Stimulated activated CD8-positive, alpha-beta memory T cell treated with anti-CD3 and anti-CD28 coated beads, Interleukin-15, amount 100 ng/mL, for 48 hours (primary cell): ENCODE results near the gene CACNA2D2.
A peak's percentile ranks its signal among the peaks of the same experiment; 100 is the strongest.
"Not testable (repeated sequence)": the region's sequence is repeated elsewhere in the genome, so short reads cannot be mapped to it uniquely, and the experiment has no call there.

Experiments used
- DNase-seq, 2 donors: peaks; one replicate each; pipeline ENCODE4 v3.0.0-alpha.2; 2020; ENCODE audit warnings: low read depth in 2 of 2

The CACNA2D2 gene

DNA sequence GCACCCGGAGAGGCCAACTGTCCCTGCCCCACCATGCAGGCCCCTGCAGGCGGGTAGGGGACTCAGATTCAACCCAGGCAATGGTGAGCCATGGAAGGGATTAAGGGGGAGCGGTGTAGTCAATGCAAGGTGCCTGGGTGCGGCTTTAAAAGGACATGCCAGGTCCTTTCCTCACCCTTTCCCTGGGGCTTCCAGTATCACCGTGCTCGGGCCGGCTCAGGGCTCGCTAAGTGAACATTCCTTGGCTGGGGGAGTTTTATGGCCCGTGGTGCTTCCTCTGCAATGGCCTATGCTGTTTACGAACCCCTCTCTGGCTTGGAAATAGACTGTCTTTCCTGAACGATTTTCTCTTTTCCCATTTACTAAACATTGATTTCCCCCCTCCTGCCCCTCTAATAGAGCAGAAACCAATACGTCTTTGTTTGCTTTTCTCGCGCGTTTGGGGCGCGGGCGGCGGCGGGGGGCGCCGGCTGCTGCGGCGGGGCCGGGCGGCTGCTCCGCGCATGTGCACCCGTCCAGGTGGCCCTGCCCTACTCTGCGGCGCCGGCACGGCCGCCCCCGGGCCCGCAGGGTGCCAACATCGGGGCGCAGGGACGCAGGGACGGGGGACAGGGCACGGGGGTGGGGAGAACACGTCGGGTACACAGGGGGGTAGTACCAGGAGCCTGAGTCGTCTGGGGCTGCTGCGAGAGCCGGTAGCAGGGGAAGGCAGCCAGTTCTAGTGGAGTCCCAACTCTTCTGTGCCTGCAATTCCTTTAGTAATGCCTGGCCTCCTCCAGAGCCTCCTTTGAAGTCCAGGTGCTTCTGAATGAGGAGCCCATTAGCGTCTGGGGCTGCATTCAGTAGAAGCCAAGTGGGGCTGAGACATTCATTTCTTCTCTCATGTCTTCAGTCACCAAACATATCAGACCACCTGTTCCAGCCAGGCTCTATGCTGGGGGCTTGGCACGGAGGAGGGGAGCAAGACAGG is 26.9 kb upstream of the CACNA2D2 start:
- DNase-seq = no peak

- DNase-seq = peak; percentile 61 to 70
These were observed 22.6 kb upstream of the CACNA2D2 start for GRCh38 chr3:50525987-50526386.

- no peak for DNase-seq
These were observed 21.9 kb upstream of the CACNA2D2 start for GRCh38 chr3:50525191-50525910.

GRCh38 chr3:50524746-50525145 is 21.3 kb upstream of the CACNA2D2 start:
- DNase-seq = no peak

- no peak for DNase-seq
These were observed 19.9 kb upstream of the CACNA2D2 start for GRCh38 chr3:50523279-50523811.

- DNase-seq = no peak
These were observed 18.1 kb upstream of the CACNA2D2 start for GRCh38 chr3:50521572-50521971.

GRCh38 chr3:50520849-50521248 is 17.4 kb upstream of the CACNA2D2 start:
- no peak for DNase-seq

GRCh38 chr3:50519471-50520089 is 16.1 kb upstream of the CACNA2D2 start:
- peak; percentile 56 to 62 for DNase-seq

- no peak for DNase-seq
These were observed 15.0 kb upstream of the CACNA2D2 start for GRCh38 chr3:50518436-50518835.

- no peak for DNase-seq
These were observed 14.3 kb upstream of the CACNA2D2 start for GRCh38 chr3:50517721-50518206.

GRCh38 chr3:50516440-50516871 is 13.0 kb upstream of the CACNA2D2 start:
- DNase-seq = no peak

- no peak for DNase-seq
These were observed 12.4 kb upstream of the CACNA2D2 start for GRCh38 chr3:50515565-50516439.

DNA sequence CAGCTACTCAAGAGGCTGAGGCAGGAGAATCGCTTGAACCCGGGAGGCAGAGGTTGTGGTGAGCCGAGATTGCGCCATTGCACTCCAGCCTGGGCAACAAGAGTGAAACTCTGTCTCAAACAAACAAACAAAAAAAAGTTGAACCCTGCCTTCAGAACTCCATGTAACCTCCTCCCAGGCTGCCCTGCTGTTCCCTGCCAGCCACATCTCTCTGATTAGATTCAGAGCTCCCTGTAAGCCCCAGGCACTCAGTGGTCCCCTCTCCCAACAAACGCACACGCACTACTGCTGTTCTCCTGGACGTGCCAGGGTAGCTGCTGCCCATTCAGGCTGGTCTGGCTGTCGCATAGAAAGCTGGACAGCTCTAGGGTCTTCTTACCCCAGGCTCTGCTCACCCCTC is 9.5 kb upstream of the CACNA2D2 start:
- DNase-seq = not testable (repeated sequence)

DNA sequence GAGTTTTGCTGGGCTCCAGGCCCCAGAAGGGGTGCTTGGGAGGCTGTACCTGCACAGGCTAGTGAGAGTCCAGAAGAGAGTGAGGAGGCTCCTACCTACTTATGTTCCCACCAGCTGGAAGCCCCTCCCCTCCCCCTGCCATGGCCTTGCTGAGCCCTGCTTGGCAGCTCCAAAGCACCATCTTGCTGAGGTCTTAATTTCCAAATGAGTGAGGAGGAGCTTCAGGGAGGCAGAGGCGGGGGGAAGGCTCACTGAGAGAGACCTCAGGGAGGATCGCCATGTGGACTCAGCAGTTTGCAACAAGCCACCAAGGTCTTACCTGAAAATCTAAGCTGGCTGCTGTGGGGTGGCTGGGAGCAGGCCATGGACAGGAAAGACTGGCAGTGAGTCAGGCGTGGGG is 8.7 kb upstream of the CACNA2D2 start:
- DNase-seq = no peak

DNA sequence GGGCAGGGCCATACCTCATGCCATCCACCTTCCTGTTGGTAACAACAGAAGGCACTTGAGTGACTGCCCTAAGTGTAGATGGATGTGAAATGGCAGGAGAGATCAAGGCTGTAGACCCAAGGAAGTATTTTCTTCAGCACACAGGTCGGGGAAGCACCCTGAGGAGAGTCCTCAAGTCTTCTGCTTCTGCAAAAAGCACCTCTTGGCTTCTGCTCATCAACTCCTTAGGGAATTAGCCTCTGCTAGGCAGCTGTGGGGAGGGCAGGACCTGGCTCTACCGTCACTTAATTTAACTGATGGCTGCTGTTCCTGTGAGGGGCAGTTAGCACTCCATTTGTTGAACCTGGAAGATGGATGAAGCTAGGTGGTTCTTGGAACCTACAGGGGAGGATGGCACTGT is 6.9 kb upstream of the CACNA2D2 start:
- DNase-seq = no peak

- DNase-seq = no peak
These were observed 6.3 kb upstream of the CACNA2D2 start for GRCh38 chr3:50509715-50510114.

DNA sequence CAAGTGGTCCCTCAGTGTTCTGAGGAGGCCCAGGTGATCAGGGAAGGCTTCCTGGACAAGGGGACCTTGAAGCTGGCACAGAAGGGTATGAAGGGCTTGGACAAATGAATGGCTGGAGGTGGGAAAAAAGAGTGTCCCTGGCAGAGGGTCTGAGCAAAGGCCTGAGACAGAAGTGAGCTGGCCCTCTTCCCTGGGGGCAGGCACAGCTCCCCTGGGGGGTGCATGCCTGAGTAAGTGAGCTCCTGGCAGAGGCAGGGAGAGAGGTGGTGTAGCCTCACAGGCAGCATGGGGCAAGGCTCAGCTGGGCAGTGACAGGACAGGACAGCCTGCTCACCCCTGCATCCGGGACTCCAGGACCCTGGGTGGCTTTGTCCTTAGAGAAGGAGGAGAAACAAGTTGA is 5.4 kb upstream of the CACNA2D2 start:
- DNase-seq = no peak

GRCh38 chr3:50506169-50506568 is 2.7 kb upstream of the CACNA2D2 start:
- DNase-seq = no peak

- no peak for DNase-seq
These were observed 1.2 kb upstream of the CACNA2D2 start for GRCh38 chr3:50504681-50505080.

GRCh38 chr3:50502584-50503423 is 630 bp downstream of the CACNA2D2 start:
- DNase-seq = no peak
